ENCODE results near the gene MED14.

- no peak for TF ChIP-seq CTCF (IDR thresholded peaks at IDR 0.05)
- no peak for TF ChIP-seq POLR2A (IDR thresholded peaks at IDR 0.05)
These were observed 20.2 kb upstream of the MED14 start for GRCh38 chrX:40755291-40756249.

All from testis (tissue), 2 donors.